ENCODE results near the gene SLC4A1. TPM values are rescaled to one million over a fixed set of nuclear protein-coding genes. Genes with fewer than 3 reads are reported as not detected.

Gene SLC4A1
- total and polyA plus RNA-seq, 2 experiments from 2014 or later: not detected

DNA sequence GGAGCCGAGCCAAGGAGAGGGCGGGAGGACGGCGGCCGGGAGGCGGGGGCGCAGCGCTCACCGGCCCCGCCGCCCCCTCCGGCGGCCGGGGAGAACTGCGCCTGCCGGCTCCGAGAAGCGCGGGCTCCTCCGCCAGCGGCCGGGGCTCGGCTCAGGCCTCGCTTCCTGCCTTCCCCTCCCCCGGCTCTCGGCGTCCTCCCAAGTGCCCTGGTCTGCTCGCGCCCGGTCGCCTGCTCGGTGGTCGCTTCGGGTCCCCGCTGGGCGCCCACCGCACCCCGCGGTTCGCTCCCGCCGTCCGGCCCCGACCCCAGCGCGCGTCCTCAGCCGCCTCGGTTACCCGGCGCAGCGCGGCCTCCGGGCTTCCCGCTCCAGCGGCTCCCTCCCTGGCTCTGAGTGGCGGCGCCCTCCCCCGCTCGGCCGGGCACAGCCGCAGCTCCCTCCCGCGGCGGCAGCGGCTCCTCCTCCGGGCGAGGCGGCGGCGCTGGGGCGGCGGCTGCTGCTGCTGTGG, 48.8 kb downstream of the SLC4A1 start:
- peaks cover 15% of the 10 kb centered on the region for H3K36me3 ChIP-seq (ENCODE audit: insufficient read depth)
- H3K4me3 ChIP-seq: peak overlapping the region; percentile 96
- H3K4me3 Mint-ChIP-seq: peak overlapping the region; percentile 32; the same call in 2 of the 3 replicates
- no peaks in the 10 kb centered on the region for H3K9me3 Mint-ChIP-seq
- no peak overlapping the region for H3K27ac ChIP-seq (ENCODE audit: low read depth)
- no peak overlapping the region for H2AFZ ChIP-seq
- H3K4me2 ChIP-seq: peak overlapping the region; percentile 97
- H3K9me2 ChIP-seq (ENCODE audit: insufficient read depth): no peaks in the 10 kb centered on the region
- TF ChIP-seq NANOG (IDR thresholded peaks at IDR 0.05; ENCODE audit: borderline replicate concordance) (no peak), ZNF331 (CRISPR knock-in tag; IDR thresholded peaks at IDR 0.05; ENCODE audit: low read depth) (no peak), EZH2 (IDR thresholded peaks at IDR 0.05; ENCODE audit: low read depth, unreplicated experiment) (no peak), JUNB (IDR thresholded peaks at IDR 0.05; ENCODE audit: unreplicated experiment) (no peak), ZNF114 (CRISPR knock-in tag; IDR thresholded peaks at IDR 0.05) (no peak), ZNF462 (CRISPR knock-in tag; IDR thresholded peaks at IDR 0.05) (no peak), STAT1 (IDR thresholded peaks at IDR 0.05; ENCODE audit: unreplicated experiment) (no peak), EZH2phosphoT487 (IDR thresholded peaks at IDR 0.05; ENCODE audit: unreplicated experiment) (no peak), CREB1 (CRISPR knock-in tag; IDR thresholded peaks at IDR 0.05; ENCODE audit: low read depth) (no peak), POLR2AphosphoS5 (IDR thresholded peaks at IDR 0.05; ENCODE audit: low read depth) (no peak)
- TF ChIP-seq, protein P1, sequence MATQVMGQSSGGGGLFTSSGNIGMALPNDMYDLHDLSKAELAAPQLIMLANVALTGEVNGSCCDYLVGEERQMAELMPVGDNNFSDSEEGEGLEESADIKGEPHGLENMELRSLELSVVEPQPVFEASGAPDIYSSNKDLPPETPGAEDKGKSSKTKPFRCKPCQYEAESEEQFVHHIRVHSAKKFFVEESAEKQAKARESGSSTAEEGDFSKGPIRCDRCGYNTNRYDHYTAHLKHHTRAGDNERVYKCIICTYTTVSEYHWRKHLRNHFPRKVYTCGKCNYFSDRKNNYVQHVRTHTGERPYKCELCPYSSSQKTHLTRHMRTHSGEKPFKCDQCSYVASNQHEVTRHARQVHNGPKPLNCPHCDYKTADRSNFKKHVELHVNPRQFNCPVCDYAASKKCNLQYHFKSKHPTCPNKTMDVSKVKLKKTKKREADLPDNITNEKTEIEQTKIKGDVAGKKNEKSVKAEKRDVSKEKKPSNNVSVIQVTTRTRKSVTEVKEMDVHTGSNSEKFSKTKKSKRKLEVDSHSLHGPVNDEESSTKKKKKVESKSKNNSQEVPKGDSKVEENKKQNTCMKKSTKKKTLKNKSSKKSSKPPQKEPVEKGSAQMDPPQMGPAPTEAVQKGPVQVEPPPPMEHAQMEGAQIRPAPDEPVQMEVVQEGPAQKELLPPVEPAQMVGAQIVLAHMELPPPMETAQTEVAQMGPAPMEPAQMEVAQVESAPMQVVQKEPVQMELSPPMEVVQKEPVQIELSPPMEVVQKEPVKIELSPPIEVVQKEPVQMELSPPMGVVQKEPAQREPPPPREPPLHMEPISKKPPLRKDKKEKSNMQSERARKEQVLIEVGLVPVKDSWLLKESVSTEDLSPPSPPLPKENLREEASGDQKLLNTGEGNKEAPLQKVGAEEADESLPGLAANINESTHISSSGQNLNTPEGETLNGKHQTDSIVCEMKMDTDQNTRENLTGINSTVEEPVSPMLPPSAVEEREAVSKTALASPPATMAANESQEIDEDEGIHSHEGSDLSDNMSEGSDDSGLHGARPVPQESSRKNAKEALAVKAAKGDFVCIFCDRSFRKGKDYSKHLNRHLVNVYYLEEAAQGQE (IDR thresholded peaks at IDR 0.05; ENCODE audit: unreplicated experiment): no peak
- TF ChIP-seq, protein P2, sequence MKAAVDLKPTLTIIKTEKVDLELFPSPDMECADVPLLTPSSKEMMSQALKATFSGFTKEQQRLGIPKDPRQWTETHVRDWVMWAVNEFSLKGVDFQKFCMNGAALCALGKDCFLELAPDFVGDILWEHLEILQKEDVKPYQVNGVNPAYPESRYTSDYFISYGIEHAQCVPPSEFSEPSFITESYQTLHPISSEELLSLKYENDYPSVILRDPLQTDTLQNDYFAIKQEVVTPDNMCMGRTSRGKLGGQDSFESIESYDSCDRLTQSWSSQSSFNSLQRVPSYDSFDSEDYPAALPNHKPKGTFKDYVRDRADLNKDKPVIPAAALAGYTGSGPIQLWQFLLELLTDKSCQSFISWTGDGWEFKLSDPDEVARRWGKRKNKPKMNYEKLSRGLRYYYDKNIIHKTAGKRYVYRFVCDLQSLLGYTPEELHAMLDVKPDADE (IDR thresholded peaks at IDR 0.05): no peak
- H3K27me3 Mint-ChIP-seq (ENCODE audit: insufficient read depth, low read depth, poor library complexity): peaks cover 15% of the 10 kb centered on the region
- DNase-seq (ENCODE audit: low spot score): peak; percentile 80
- H4K20me1 ChIP-seq (replicated peaks; ENCODE audit: insufficient read depth): no peaks in the 10 kb centered on the region; the same call in none of the 2 replicates
- peaks cover 13% of the 10 kb centered on the region for H3K4me1 ChIP-seq (ENCODE audit: insufficient read depth)
- peaks cover 11% of the 10 kb centered on the region; the same call in 1 of the 2 replicates for H3K27me3 ChIP-seq (ENCODE audit: insufficient read depth)
- ATAC-seq: peak; percentile 4
- H3F3A ChIP-seq (replicated peaks; ENCODE audit: low read depth): peaks cover 22% of the 10 kb centered on the region
- H3K36me3 Mint-ChIP-seq (ENCODE audit: low read depth): peaks cover 38% of the 10 kb centered on the region
- peaks cover 21% of the 10 kb centered on the region for H3K4me1 Mint-ChIP-seq
- no peak overlapping the region for H3K27ac Mint-ChIP-seq
- peaks cover 29% of the 10 kb centered on the region for H3K79me2 ChIP-seq (replicated peaks; ENCODE audit: insufficient read depth)

Measured in GM23338 (cell line).